Measurements from ENCODE around the gene ARHGAP28.

DNA sequence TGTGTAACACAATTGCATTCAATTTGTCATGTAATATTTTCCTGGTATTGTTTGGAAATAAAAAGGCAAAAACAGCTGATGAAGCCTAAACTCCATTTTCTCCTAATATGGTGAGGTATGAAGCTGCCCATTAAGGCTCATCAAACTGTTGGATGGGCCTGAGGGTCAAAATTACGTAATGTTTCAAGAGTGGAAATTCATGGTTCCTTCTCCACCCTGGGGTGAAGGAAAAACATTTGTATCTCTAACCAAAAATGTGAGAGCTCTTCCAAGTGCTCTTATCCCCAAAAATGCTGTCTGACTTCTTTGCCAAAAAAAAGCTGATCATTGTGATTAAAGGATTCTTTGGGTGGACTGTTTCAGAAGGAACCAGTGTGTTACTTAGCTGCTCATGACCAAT, 91.8 kb downstream of the ARHGAP28 start:
- TF ChIP-seq, protein P1, sequence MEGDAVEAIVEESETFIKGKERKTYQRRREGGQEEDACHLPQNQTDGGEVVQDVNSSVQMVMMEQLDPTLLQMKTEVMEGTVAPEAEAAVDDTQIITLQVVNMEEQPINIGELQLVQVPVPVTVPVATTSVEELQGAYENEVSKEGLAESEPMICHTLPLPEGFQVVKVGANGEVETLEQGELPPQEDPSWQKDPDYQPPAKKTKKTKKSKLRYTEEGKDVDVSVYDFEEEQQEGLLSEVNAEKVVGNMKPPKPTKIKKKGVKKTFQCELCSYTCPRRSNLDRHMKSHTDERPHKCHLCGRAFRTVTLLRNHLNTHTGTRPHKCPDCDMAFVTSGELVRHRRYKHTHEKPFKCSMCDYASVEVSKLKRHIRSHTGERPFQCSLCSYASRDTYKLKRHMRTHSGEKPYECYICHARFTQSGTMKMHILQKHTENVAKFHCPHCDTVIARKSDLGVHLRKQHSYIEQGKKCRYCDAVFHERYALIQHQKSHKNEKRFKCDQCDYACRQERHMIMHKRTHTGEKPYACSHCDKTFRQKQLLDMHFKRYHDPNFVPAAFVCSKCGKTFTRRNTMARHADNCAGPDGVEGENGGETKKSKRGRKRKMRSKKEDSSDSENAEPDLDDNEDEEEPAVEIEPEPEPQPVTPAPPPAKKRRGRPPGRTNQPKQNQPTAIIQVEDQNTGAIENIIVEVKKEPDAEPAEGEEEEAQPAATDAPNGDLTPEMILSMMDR (IDR thresholded peaks at IDR 0.05) = no peak
- TF ChIP-seq EP300 (IDR thresholded peaks at IDR 0.05; ENCODE audit: low read depth) = no peak

Data from transverse colon (tissue), 3 donors.